HCT116 (cell line): Measurements from ENCODE around the gene KRI1. TPM values are rescaled to one million over a fixed set of nuclear protein-coding genes. Genes with fewer than 3 reads are reported as not detected.
"Not testable (repeated sequence)": the region's sequence is repeated elsewhere in the genome, so short reads cannot be mapped to it uniquely, and the experiment has no call there.

Source experiments
- ATAC-seq: fragments of 200-7000 bp; cut with Tn5 transposase; 2 replicates; pipeline ENCODE4 v1.9.1; 2020; ENCODE audit warnings: mild to moderate bottlenecking, moderate library complexity
- BruUV-seq: library from RNA; stranded (reverse); fragments of 400-500 nt; replicated peaks from 2 replicates; lab custom pipeline; 2021; lab: Mats Ljungman, UMichigan
- CTCF ChIA-PET: fragments of 300-600 bp; sonication (Branson Sonifier 250); formaldehyde crosslinking; loops from one replicate; lab custom pipeline; 2021; ENCODE audit warnings: antibody characterized with exemption; lab: Charles Lee
- POLR2A ChIA-PET: fragments of 300-600, 350-600 bp; sonication (Branson Sonifier 250); formaldehyde crosslinking; loops from one replicate; lab custom pipeline; 2021; ENCODE audit warnings: antibody characterized with exemption; lab: Charles Lee
- RAD21 ChIA-PET, 2 experiments: fragments of 300-600 bp; sonication (Branson Sonifier 250); formaldehyde crosslinking; loops; one replicate each; lab custom pipeline; 2023; ENCODE audit warnings: low total read pairs in 2 of 2; ENCODE audit not compliant: uncharacterized antibody in 2 of 2, unreplicated experiment in 2 of 2, low non-redundant PET in 1 of 2; lab: Charles Lee
- DNase-seq: peaks from one replicate; pipeline ENCODE4 v3.0.0-alpha.2; 2010; ENCODE audit warnings: low read depth, low spot score
- H2AFZ ChIP-seq: fragments of 200-600 bp; shearing (Covaris generic), sonication (generic); 2 replicates; pipeline ENCODE4 v1.6.1; 2017; ENCODE audit warnings: low read depth, mixed run types, mixed read lengths, antibody characterized with exemption, low read length; ENCODE audit not compliant: poor library complexity, severe bottlenecking
- H3K27ac ChIP-seq: 2 replicates; pipeline ENCODE4 v1.5.1; 2012; ENCODE audit warnings: low read depth, low read length
- H3K27me3 ChIP-seq: fragments of 200-600 bp; sonication (generic); 2 replicates; pipeline ENCODE4 v1.6.1; 2016; ENCODE audit warnings: mixed run types, low read length, mixed read lengths; ENCODE audit not compliant: insufficient read depth
- H3K36me3 ChIP-seq, 2 experiments: fragments of 200-500 bp in 1 of 2; fragments of 200-600 bp in 1 of 2; sonication (Bioruptor generic) in 1 of 2; sonication (generic) in 1 of 2; 2 replicates each; pipeline versions ENCODE4 v1.5.1 to v1.6.1; 2014 to 2016; ENCODE audit warnings: low read length in 2 of 2, inconsistent platforms in 1 of 2, mixed read lengths in 1 of 2, mixed run types in 1 of 2; ENCODE audit not compliant: insufficient read depth in 2 of 2, control insufficient read depth in 1 of 2
- H3K4me1 ChIP-seq, 2 experiments: fragments of 200-600 bp in 1 of 2; sonication (generic) in 1 of 2; 2 replicates each; pipeline versions ENCODE4 v1.5.1 to v1.6.1; 2012 to 2017; ENCODE audit warnings: low read length in 2 of 2, inconsistent platforms in 1 of 2, mild to moderate bottlenecking in 1 of 2, mixed read lengths in 1 of 2, mixed run types in 1 of 2, moderate library complexity in 1 of 2; ENCODE audit not compliant: insufficient read depth in 2 of 2, control insufficient read depth in 1 of 2
- H3K4me2 ChIP-seq: fragments of 200-600 bp; sonication (generic); 2 replicates; pipeline ENCODE4 v1.6.1; 2017; ENCODE audit warnings: mixed run types, low read length, mixed read lengths
- H3K4me3 ChIP-seq, 2 experiments: fragments of 200-600 bp in 1 of 2; sonication (generic) in 1 of 2; replicated peaks in 1 of 2; 2 replicates each; pipeline ENCODE4 v1.5.1; 2011 to 2016; ENCODE audit warnings: low read length in 2 of 2, control low read depth in 1 of 2, low read depth in 1 of 2, mild to moderate bottlenecking in 1 of 2, mixed read lengths in 1 of 2, mixed run types in 1 of 2
- H3K79me2 ChIP-seq: fragments of 200-600 bp; sonication (generic); 2 replicates; pipeline ENCODE4 v1.6.1; 2017; ENCODE audit warnings: mild to moderate bottlenecking, mixed run types, low read length, moderate library complexity, mixed read lengths; ENCODE audit not compliant: insufficient read depth
- H3K9ac ChIP-seq: fragments of 200-600 bp; sonication (generic); 2 replicates; pipeline ENCODE4 v1.6.1; 2016; ENCODE audit warnings: low read length, mixed read lengths
- H3K9me2 ChIP-seq: fragments of 200-600 bp; sonication (generic), shearing (Covaris generic); 2 replicates; pipeline ENCODE4 v1.6.1; 2017; ENCODE audit warnings: mixed run types, mild to moderate bottlenecking, moderate library complexity; ENCODE audit not compliant: insufficient read depth
- H3K9me3 ChIP-seq, 2 experiments: fragments of 200-500 bp in 1 of 2; fragments of 200-600 bp in 1 of 2; sonication (Bioruptor generic) in 1 of 2; sonication (generic) in 1 of 2; 2 replicates each; pipeline ENCODE4 v1.6.1; 2014 to 2017; ENCODE audit warnings: low read length in 2 of 2, mixed read lengths in 2 of 2, inconsistent platforms in 1 of 2, low read depth in 1 of 2, mild to moderate bottlenecking in 1 of 2, mixed run types in 1 of 2, moderate library complexity in 1 of 2; ENCODE audit not compliant: control insufficient read depth in 1 of 2, insufficient read depth in 1 of 2
- H4K20me1 ChIP-seq: fragments of 200-600 bp; sonication (generic), shearing (Covaris generic); 2 replicates; pipeline ENCODE4 v1.6.1; 2017; ENCODE audit warnings: mixed run types, mild to moderate bottlenecking, moderate library complexity; ENCODE audit not compliant: insufficient read depth
- ATF3 ChIP-seq: IDR thresholded peaks from 2 replicates; pipeline ENCODE4 v1.6.1; 2012
- CBX3 ChIP-seq: IDR thresholded peaks from 2 replicates; pipeline ENCODE4 v1.6.1; 2012; ENCODE audit warnings: low read depth
- CEBPB ChIP-seq: IDR thresholded peaks from 2 replicates; pipeline ENCODE4 v1.6.1; 2012; ENCODE audit warnings: low read depth
- EGR1 ChIP-seq: IDR thresholded peaks from 2 replicates; pipeline ENCODE4 v1.6.1; 2012; ENCODE audit warnings: low read depth
- ELF1 ChIP-seq: IDR thresholded peaks from 2 replicates; pipeline ENCODE4 v1.6.1; 2012; ENCODE audit warnings: low read depth, borderline replicate concordance
- EZH2phosphoT487 ChIP-seq: fragments of 200-600 bp; IDR thresholded peaks from 2 replicates; pipeline ENCODE4 v1.6.1; 2018; ENCODE audit warnings: antibody characterized with exemption, borderline replicate concordance
- POLR2AphosphoS5 ChIP-seq: IDR thresholded peaks from 2 replicates; pipeline ENCODE4 v1.6.1; 2011; ENCODE audit warnings: mild to moderate bottlenecking, low read depth, low read length, moderate library complexity
- SIN3A ChIP-seq: IDR thresholded peaks from 2 replicates; pipeline ENCODE4 v1.6.1; 2012; ENCODE audit warnings: low read depth
- YY1 ChIP-seq: IDR thresholded peaks from 2 replicates; pipeline ENCODE4 v1.6.1; 2011; ENCODE audit warnings: low read length, low read depth, moderate library complexity, mild to moderate bottlenecking; ENCODE audit not compliant: insufficient replicate concordance; ENCODE audit errors: extremely low read depth
- ZNF274 ChIP-seq: fragments of 200-500 bp; sonication (Bioruptor generic); IDR thresholded peaks from 2 replicates; pipeline ENCODE4 v1.6.1; 2014; ENCODE audit warnings: mild to moderate bottlenecking, low read depth, low read length, inconsistent platforms
- intact Hi-C: fragments of 100-400 bp; cut with micrococcal nuclease; formaldehyde crosslinking; loops from 2 replicates; pipeline ENCODE4 v1.10.0; 2022
- total RNA-seq: library from RNA; stranded (reverse); gene quantifications from one replicate; pipeline ENCODE4 v1.2.1, GENCODE V29; 2021; ENCODE audit not compliant: unreplicated experiment
- TF ChIP-seq, protein P1 (sequence below): IDR thresholded peaks from 2 replicates; pipeline ENCODE4 v1.6.1; 2012; ENCODE audit warnings: low read depth
- TF ChIP-seq, protein P2 (sequence below): IDR thresholded peaks from 2 replicates; pipeline ENCODE4 v1.6.1; 2011; ENCODE audit warnings: mild to moderate bottlenecking, low read length, moderate library complexity; ENCODE audit not compliant: insufficient replicate concordance; ENCODE audit errors: extremely low read depth
- TF ChIP-seq, protein P3 (sequence below): IDR thresholded peaks from 2 replicates; pipeline ENCODE4 v1.6.1; 2012

KRI1 gene
- total RNA-seq, 1 experiment from 2014 or later, result 44.0 TPM

- CTCF ChIA-PET, result no interaction called here
Observed at GRCh38 chr19:10532457-10532856, 33.4 kb downstream of the KRI1 start.

GRCh38 chr19:10526887-10527286 lies 38.9 kb downstream of the KRI1 start:
- H3K36me3 ChIP-seq, H3K79me2 ChIP-seq, BruUV-seq, H2AFZ ChIP-seq, H3K4me2 ChIP-seq, H4K20me1 ChIP-seq, H3K9me3 ChIP-seq, ATAC-seq, H3K9me2 ChIP-seq, H3K4me1 ChIP-seq, DNase-seq, H3K9ac ChIP-seq, intact Hi-C loops, H3K27ac ChIP-seq, H3K27me3 ChIP-seq, POLR2A ChIA-PET, H3K4me3 ChIP-seq, RAD21 ChIA-PET: not testable (repeated sequence)
- CTCF ChIA-PET, result interaction anchor here (1.0 kb wide), 1 partner anchor 9 kb away, joined by 5 read pairs; no protein-coding TSS in a partner anchor

More at GRCh38 chr19:10532457-10532856, 33.4 kb downstream of the KRI1 start:
- H3K27me3 ChIP-seq, result no peaks in the 10 kb centered on the region
- ChIA-PET RAD21 (no interaction called here), POLR2A (no interaction called here)
- no peaks in the 10 kb centered on the region for H3K79me2 ChIP-seq
- H3K4me1 ChIP-seq, result no peaks in the 10 kb centered on the region
- H2AFZ ChIP-seq, result no peak overlapping the region
- intact Hi-C loops, result no loop called here
- no TSS peak for BruUV-seq
- H3K9me3 ChIP-seq, result no peaks in the 10 kb centered on the region; a peak in 1 of 4 replicates
- H3K27ac ChIP-seq, result no peak overlapping the region
- H3K4me3 ChIP-seq, result no peak overlapping the region
- H3K9ac ChIP-seq, result no peak overlapping the region
- TF ChIP-seq POLR2AphosphoS5 (no peak), ELF1 (no peak), CBX3 (no peak), EZH2phosphoT487 (no peak), CEBPB (no peak), ZNF274 (no peak), ATF3 (no peak), YY1 (no peak), EGR1 (no peak), SIN3A (no peak)
- TF ChIP-seq, protein P1, sequence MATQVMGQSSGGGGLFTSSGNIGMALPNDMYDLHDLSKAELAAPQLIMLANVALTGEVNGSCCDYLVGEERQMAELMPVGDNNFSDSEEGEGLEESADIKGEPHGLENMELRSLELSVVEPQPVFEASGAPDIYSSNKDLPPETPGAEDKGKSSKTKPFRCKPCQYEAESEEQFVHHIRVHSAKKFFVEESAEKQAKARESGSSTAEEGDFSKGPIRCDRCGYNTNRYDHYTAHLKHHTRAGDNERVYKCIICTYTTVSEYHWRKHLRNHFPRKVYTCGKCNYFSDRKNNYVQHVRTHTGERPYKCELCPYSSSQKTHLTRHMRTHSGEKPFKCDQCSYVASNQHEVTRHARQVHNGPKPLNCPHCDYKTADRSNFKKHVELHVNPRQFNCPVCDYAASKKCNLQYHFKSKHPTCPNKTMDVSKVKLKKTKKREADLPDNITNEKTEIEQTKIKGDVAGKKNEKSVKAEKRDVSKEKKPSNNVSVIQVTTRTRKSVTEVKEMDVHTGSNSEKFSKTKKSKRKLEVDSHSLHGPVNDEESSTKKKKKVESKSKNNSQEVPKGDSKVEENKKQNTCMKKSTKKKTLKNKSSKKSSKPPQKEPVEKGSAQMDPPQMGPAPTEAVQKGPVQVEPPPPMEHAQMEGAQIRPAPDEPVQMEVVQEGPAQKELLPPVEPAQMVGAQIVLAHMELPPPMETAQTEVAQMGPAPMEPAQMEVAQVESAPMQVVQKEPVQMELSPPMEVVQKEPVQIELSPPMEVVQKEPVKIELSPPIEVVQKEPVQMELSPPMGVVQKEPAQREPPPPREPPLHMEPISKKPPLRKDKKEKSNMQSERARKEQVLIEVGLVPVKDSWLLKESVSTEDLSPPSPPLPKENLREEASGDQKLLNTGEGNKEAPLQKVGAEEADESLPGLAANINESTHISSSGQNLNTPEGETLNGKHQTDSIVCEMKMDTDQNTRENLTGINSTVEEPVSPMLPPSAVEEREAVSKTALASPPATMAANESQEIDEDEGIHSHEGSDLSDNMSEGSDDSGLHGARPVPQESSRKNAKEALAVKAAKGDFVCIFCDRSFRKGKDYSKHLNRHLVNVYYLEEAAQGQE, result no peak
- TF ChIP-seq, protein P2, sequence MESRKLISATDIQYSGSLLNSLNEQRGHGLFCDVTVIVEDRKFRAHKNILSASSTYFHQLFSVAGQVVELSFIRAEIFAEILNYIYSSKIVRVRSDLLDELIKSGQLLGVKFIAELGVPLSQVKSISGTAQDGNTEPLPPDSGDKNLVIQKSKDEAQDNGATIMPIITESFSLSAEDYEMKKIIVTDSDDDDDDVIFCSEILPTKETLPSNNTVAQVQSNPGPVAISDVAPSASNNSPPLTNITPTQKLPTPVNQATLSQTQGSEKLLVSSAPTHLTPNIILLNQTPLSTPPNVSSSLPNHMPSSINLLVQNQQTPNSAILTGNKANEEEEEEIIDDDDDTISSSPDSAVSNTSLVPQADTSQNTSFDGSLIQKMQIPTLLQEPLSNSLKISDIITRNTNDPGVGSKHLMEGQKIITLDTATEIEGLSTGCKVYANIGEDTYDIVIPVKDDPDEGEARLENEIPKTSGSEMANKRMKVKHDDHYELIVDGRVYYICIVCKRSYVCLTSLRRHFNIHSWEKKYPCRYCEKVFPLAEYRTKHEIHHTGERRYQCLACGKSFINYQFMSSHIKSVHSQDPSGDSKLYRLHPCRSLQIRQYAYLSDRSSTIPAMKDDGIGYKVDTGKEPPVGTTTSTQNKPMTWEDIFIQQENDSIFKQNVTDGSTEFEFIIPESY, result no peak
- TF ChIP-seq, protein P3, sequence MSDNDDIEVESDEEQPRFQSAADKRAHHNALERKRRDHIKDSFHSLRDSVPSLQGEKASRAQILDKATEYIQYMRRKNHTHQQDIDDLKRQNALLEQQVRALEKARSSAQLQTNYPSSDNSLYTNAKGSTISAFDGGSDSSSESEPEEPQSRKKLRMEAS, result no peak
- DNase-seq (no peak), ATAC-seq (no peak)
- H4K20me1 ChIP-seq, result no peaks in the 10 kb centered on the region
- H3K4me2 ChIP-seq, result no peak overlapping the region
- H3K9me2 ChIP-seq, result no peaks in the 10 kb centered on the region
- no peaks in the 10 kb centered on the region for H3K36me3 ChIP-seq
